Panc1 (cell line): ENCODE results near the gene ANKRD42.

Experiments used
- CTCF ChIP-seq: fragments of 450-650 bp; IDR thresholded peaks from 2 replicates; pipeline ENCODE4 v1.5.1; 2017; ENCODE audit warnings: mild to moderate bottlenecking
- POLR2AphosphoS5 ChIP-seq: IDR thresholded peaks from 2 replicates; pipeline ENCODE4 v1.6.1; 2012; ENCODE audit warnings: mild to moderate bottlenecking, low read depth, low read length, moderate library complexity
- REST ChIP-seq, 2 experiments: IDR thresholded peaks; 2 replicates each; pipeline ENCODE4 v1.6.1; 2011 to 2012; ENCODE audit warnings: low read depth in 2 of 2, control low read depth in 1 of 2, low read length in 1 of 2, mild to moderate bottlenecking in 1 of 2, moderate library complexity in 1 of 2; ENCODE audit not compliant: insufficient read depth in 1 of 2
- SIN3A ChIP-seq: IDR thresholded peaks from 2 replicates; pipeline ENCODE4 v1.6.1; 2012; ENCODE audit warnings: low read depth, mild to moderate bottlenecking, low read length, moderate library complexity, borderline replicate concordance; ENCODE audit not compliant: insufficient read depth
- TCF7L2 ChIP-seq: IDR thresholded peaks from 2 replicates; pipeline ENCODE4 v1.6.1; 2011; ENCODE audit warnings: mild to moderate bottlenecking, low read depth, low read length, inconsistent platforms

DNA sequence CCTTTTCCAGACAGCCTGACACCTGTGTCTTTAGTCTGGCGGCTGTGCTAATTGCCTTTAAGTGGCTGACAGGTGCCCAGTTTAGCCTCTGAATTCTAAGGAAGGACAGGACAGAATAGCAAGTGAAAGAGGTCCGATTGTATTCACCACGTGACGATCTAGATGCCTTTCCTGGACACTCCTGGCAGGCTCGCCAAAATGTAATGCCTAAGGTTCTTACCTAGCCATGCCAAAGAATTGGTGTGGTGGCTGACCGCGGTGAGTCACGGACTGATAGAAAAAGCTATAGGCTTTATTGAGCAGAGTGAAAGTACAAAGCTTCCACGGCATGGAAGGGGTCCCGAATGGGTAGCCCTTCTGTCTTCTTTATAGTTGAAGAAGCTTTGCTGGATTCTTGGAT lies 26.7 kb downstream of the ANKRD42 start:
- TF ChIP-seq REST (IDR thresholded peaks at IDR 0.05; ENCODE audit: insufficient read depth in 1 of 2, low read depth in 2 of 2, low read length in 1 of 2) (no peak), POLR2AphosphoS5 (no peak), CTCF (no peak), TCF7L2 (no peak), SIN3A (no peak)
